Measurements from ENCODE around the gene BCO1.

The BCO1 gene

GRCh38 chr16:81204798-81205680 is 33.5 kb upstream of the BCO1 start:
- TF ChIP-seq CTCF (conservative IDR thresholded peaks at IDR 0.05): peak; percentile 83
- no peak overlapping the region for H3K27ac ChIP-seq

- H3K27ac ChIP-seq: no peak overlapping the region
- TF ChIP-seq CTCF (conservative IDR thresholded peaks at IDR 0.05): no peak
Observed at GRCh38 chr16:81207076-81207475, 31.4 kb upstream of the BCO1 start.

GRCh38 chr16:81210807-81211206 is 27.7 kb upstream of the BCO1 start:
- H3K27ac ChIP-seq: no peak overlapping the region
- no peak for TF ChIP-seq CTCF (conservative IDR thresholded peaks at IDR 0.05)

- H3K27ac ChIP-seq: no peak overlapping the region
- no peak for TF ChIP-seq CTCF (conservative IDR thresholded peaks at IDR 0.05)
Observed at GRCh38 chr16:81212830-81213465, 25.5 kb upstream of the BCO1 start.

- H3K27ac ChIP-seq: no peak overlapping the region
- no peak; the same call in 1 of the 2 replicates for TF ChIP-seq CTCF (conservative IDR thresholded peaks at IDR 0.05)
Observed at GRCh38 chr16:81214745-81215166, 23.7 kb upstream of the BCO1 start.

GRCh38 chr16:81216114-81216513 is 22.4 kb upstream of the BCO1 start:
- no peak overlapping the region for H3K27ac ChIP-seq
- TF ChIP-seq CTCF (conservative IDR thresholded peaks at IDR 0.05): no peak

- H3K27ac ChIP-seq: no peak overlapping the region
- TF ChIP-seq CTCF (conservative IDR thresholded peaks at IDR 0.05): no peak
Observed at GRCh38 chr16:81216706-81217105, 21.8 kb upstream of the BCO1 start.

Data from VCaP (cell line).